GM19468 (cell line): ENCODE measurements around the gene EFNA1.
"Not testable (repeated sequence)": the region's sequence is repeated elsewhere in the genome, so short reads cannot be mapped to it uniquely, and the experiment has no call there.

Experiments
- ATAC-seq: cut with Tn5 transposase; IDR thresholded peaks from one replicate; pipeline ENCODE4 v1.9.1; 2021; ENCODE audit warnings: mild to moderate bottlenecking, moderate library complexity, moderate number of reproducible peaks; ENCODE audit not compliant: unreplicated experiment; ENCODE audit errors: extremely low read depth

EFNA1 gene

DNA sequence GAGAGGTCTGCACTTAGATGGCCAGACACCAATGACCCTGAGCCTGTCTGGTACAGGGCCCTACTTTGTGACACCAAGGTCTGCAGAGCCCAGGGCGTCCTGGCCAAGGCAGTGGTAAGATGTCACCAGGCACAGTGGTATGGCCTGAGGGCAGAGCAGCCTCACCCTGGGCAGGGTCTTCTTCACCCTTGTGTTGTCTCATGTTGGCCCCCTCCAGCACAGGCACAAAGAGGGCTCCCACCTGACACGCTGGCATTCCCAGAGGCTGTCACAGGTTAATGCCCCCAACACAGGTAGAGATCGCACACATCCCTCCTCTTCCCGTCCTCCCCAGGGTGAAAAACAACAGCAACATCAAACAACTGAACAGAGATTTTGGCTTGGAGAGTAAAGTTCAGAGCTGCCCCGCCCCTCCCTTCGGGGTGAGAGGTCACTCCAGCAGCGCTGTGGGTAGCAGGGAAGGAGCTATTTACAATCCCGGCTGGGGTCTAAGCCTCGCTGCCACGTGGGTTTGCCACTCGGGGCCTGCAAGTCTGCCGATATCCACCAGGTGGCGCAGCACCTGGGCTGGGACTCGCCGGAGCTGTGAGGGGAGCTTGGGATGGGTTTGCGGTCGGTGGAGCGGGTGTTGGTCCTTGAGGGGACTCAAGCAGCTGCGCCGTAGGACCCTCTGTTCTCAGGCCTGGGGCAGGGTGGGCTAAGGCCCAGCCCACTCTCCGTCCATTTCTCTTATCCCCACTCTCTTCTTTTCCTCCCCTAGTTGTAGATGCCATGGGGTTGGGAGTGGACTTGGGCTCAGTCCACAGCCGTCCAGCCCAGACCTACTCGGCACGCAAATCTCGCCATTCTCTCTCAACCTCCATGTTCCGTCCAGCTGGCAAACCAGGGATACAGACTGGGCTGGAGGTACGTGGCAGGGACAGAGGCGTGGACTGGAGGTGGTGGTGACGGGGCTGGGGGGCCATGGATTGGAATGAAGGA lies 36.3 kb upstream of the EFNA1 start:
- ATAC-seq: no peak

DNA sequence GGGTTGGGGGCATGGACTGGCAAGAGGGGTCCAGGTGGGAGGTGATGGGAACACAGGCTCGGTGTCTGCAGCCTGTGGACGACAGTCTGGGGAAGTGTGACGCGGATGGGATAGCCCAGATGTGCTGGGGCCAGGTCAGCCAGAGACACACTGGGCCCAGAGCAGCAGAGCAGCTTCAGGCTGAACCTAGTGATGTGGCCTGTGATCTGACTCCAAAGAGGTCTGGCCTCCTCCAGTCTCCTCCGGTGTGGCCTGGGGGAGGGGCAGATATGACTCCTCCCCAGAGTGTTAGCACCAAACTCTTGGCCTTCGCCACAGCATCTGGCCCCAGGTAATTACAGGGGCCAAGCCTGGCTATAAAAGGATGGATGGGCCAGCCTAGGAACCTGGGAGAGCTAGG lies 35.5 kb upstream of the EFNA1 start:
- no peak for ATAC-seq

DNA sequence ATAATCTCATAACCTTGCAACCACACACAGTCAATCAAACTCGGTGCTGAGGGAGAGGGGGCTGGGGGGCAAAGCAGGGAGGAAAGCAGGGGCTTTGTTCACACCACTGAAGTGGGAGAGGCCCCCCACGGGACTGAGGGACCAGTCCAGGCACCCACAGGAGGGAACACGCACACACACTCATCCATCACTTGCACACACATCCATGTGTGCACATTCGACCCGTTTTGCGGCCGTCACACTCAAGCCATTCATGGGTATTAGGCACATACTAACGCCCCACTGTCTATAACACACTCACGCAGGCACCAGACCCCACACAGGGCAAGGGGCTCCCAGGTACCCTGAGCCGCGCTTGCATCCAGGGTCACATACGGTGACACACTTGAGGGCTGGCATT lies 35.0 kb upstream of the EFNA1 start:
- ATAC-seq: no peak

DNA sequence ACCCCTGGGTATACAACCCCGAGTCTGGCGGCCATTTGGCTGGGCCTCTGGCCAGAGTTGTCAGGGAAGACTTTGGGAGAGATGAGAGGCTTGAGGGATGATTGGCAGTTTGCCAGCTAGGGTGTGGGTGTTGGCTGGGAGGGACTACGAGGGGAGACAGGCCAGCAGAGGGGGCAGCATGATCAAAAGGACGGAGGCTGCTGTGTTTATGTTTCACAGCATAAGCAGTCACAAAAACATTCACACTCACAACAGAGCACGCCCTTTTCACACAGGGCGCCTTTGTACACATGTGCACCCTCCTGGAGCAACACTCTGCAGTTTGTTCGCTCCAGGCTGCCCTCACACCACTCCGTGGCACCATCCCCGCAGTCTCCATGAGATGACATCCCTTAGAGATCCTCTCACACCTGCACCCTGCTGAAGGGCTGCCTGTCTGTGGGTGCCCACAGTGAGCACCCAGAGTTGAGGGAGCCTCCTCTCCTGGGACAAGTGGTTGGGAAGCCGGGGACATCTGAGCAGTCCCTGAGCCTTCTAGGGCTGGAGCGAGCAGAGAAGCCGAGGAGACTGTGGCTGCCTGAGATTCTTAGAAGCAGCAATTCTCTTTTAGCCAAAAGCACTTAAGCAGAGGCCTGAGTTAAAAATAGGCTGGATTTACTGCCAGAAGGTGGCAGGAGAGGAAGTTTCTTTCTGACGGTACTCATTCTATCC lies 33.6 kb upstream of the EFNA1 start:
- ATAC-seq: no peak

DNA sequence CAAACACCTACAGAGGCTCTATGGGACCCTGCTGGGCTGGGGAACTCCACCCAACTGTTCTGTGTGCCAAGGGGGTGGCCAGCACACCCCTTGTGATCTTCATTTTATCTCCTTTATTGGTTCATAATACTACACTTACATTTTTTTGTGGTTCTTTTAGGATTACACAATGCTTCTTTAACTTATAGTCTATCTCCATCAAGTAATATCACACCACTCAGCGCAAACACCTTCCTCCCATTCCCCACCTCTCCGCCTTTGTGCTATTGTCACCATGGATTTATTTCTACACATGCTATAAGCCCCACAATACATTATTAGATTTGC lies 33.1 kb upstream of the EFNA1 start:
- no peak for ATAC-seq

DNA sequence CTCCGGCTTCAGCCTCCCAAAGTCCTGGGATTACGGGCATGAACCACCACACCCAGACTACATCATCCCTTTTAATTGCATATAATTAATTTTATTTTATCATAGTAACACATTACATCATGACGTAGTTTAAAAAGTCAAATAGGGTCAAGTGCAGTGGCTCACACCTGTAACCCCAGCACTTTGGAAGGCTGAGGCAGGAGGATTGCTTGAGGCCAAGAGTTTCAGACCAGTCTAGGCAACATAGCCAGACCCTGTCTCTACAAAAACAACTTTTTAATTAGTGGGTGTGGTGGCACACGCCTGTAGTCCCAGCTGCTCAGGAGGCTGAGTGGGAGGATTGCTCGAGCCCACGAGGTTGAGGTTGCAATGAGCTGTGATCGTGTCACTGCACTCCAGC lies 28.3 kb upstream of the EFNA1 start:
- no peak for ATAC-seq

DNA sequence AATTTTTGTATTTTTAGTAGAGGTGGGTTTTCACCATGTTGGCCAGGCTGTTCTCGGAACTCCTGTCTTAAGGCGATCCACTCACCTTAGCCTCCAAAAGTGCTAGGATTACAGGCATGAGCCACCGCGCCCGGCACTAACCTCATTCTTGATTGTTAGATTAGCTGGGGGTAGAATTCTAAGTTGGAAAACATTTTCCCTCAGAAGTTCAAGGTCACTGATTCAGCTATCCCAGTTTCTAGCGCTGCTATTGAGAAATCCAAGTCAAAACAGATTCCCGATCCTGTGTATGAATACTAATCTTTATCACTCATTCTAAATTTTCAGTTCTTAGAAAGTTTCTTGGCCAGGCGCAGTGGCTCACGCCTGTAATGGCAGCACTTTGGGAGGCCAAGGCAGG lies 24.4 kb upstream of the EFNA1 start:
- no peak for ATAC-seq

DNA sequence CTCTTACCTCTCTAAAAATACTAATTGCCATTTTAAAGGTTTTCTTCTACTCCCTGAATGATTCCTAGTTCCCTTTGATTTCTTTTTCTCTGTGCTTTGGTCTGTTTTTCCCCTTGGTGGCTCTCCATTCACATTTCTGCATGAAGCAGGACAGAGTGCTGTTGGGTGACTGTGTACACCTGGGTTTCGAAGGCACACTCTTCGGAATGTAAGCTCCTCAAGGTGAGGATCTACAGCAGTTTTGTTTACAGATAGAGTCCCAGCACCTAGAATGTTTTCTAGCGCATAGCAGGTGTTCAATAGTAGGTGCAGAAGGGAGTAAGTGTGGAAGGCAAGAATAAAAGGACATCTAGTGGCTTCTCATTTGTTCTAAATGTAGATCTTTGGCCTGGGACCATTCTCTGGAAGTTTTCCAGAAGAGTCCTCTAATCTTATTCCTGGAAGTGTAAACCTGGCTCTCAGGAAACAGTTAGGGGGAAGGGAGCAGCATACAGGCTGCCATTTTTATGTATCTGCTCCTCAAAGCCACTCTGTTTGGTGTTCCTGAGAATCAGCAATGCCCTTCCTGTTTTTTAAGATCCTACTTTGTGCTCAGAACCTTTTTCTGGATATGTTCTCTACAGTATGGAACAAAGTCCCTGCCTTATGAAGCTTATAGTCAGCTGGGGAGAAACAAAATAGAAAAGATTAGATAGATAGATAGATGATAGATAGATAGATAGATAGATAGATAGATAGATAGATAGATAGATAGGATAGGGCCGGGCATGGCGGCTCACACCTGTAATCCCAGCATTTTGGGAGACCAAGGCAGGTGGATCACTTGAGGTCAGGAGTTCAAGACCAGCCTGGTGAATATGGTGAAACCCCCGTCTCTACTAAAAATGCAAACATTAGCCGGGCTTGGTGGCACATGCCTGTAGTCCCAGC lies 22.8 kb upstream of the EFNA1 start:
- no peak for ATAC-seq

DNA sequence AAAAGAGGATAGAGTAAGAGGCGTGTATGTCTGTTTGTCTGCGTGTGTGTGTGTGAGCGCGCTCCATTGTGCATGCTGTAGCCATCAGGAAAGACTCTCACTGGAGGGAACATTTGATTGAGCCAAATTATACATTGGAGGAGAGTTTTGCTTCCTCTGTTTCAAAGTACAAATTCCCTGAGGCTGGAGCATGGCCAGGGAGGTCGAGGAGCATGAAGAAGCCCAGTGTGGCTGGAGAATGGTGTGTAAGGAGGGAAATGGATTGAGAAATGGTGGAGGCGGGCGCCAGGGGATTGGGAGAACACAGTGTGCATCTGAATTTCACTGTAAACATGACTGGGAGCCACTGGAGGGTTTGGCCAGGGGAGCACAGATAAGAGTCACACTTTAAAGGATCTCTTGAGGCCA lies 22.1 kb upstream of the EFNA1 start:
- no peak for ATAC-seq

DNA sequence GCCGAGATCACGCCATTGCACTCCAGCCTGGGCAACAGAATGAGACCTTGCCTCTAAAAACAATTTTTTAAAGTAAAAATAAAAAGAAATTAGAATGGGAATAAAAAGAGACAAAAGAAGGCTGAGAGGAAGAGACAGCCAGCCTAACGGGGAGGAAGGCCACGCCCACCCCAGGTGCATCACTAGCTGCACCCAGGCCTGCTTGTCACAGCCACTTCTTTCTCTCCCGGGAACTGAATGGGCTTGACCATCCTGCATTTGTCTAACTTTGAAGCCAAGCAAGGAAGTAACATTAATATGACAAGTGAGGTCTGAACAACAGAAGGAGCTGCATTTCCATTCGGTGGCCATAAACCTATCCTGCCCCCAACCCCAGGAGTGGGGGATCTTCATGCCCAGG lies 20.8 kb upstream of the EFNA1 start:
- ATAC-seq: no peak

DNA sequence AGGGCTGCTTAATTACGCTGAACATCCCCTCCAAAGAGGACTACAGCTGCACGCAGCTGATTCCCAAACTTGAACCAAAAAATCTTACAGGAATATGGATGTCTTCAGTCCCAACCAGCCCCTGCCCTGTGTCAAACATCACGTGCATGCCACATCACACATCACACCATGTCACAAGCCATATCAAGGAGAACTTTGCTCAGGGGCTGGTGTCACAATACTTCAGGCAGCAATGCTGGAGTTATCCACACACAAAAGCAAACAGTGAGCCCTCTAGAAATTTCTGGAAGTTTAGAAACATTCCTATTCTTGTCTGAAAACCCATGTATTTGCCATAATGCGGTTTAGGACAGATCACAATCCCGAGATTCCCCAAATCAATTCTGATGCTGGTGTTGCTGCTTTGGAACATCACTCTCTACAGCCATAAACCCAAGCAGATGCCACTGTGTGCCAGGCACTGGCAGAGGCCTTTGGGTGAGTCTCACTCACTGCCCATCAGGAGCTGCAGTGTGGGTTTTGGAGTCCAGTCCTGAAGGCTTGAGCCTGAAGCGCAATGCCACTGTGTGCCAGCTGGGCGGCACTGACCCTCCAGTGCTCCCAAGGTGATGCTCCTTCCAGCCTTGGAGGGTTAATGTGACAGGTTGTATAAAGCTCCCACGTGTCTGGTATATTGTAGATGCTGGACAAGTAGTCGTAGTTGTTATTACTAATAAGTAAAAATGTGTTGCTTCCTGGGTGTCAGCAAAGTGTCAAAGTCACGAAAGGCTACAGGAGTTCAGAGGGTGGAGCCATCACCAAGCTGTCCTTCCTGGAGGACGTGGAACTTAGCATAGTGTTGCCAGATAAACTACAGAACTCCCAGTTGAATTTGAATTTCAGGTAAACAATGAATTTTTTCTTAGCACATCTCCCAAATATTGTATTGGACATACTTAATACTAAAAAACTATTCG lies 20.1 kb upstream of the EFNA1 start:
- no peak for ATAC-seq

DNA sequence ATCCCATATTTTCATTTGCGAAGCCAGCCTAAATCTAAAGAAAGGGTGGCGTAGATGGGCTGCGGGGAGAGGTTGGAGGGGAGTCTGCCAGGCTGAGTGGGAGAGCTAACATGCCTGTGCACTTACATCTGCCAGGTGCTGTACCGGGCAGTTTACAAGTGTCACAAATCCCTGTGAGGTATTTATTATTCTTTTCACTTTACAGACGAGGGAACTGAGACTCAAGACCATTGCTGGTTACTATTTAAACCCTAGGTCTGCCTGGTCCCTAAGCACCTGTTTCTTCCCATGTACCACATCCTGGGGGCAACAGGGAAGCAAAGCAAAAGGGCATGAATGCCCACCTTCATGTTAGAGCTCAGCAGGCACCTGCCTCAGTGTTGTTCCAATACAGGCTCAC lies 19.4 kb upstream of the EFNA1 start:
- no peak for ATAC-seq

DNA sequence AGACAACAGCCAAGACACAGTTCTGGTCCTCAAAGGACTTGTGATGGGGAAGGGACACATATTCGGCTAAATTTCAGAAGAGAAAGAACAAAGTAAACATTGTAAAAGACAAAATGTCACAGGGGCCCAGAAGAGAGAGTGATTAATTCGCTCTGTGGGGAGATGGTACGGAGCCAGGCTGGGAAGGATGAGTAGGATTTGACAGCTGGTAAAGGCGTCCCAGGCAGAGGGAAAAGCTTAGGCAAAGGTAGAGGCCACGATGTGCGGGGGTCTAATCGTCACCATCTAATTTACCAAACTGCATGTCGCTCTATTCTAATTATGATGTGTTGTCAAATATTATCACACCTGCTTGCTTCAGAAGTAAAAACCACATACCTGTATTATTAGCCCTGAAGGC lies 17.3 kb upstream of the EFNA1 start:
- ATAC-seq: no peak

DNA sequence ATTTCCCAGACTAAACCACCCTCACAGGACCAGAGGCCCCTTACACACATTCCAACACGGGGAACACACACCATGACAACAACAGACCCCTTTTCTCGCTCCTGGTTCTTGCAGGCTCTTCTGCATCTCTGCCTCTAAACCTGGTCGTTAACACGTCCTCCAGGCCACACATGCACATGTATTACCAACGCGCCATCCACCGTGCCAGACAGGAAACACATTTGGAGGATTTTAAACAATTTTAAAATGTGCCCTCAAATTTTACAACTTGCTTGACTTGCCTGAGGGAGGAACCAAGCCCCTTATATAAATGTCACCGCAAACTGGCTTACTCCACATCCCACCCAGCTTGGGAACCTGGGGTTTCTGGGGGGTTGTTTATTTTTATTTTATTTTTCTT lies 16.9 kb upstream of the EFNA1 start:
- ATAC-seq: no peak

DNA sequence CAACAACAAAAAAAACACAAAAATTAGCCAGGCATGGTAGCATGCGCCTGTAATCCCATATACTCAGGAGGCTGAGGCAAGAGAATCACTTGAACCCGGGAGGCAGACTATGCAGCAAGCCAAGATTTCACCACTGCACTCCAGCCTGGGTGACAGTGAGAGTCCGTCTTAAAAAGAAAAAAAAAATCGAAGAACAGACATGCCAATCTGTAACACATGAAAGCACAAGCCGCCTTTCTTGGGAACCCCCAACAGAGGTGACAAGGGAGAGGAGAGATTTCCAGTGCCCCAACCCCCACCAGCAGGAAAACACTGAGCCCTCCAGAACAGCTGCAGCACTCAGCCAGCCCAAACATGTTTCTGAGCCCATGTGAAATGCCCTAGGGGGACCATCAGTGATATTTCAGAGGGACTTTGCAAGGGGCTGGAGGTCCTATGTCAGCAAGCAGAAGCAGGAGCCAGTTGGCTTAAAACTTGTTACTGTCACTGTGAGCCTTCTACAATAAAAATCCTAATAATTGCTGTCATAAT lies 14.2 kb upstream of the EFNA1 start:
- no peak for ATAC-seq

DNA sequence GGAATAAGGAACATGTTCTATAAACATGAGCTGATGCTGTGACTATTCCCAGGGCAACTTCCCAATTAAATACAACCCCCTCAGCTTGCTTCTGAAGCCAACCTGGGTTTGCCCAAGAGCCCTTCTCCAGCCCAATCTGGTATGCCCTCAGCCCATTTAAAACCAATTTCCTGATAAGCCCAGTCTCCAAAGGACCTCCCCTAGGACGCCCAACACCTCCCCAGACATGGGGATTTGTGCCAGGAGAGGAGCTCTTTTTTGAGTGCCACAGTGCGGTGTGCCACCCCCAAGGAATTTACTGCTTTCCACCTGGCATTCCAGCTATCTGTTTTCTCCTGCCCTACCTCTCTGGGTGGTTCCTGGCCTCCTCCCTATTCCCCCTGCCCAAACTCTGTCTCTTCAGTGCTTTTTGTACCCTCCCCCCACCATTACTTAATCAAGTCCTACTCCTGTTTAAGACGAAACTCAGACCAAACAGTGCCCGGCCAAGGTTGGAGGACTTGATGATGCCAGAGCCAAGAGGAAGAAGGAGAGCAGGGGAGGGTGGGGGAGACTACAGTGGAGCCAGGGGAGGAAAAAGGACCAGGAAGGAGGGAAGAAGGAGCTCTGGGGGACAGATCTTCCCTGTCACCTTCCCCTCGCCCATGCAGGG lies 11.4 kb upstream of the EFNA1 start:
- ATAC-seq: no peak

DNA sequence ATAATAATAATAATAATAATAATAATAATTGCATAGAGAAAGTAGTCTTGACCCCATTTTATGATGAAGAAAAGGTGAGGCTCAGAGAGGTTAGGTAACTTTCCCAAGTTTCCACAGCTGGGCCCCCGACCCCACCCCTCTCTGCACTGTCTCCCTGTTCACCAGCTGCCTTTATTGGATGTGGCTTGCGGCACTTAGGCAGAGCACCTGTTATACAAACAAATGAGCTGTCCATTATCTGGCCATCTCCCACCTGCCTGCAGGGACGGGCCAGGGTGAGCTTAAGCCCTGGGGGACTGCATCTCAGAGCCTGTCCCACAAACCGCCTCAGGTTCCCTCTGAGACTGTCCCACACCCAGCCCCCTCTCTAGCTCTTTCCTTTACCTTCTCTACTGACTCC lies 10.1 kb upstream of the EFNA1 start:
- no peak for ATAC-seq

DNA sequence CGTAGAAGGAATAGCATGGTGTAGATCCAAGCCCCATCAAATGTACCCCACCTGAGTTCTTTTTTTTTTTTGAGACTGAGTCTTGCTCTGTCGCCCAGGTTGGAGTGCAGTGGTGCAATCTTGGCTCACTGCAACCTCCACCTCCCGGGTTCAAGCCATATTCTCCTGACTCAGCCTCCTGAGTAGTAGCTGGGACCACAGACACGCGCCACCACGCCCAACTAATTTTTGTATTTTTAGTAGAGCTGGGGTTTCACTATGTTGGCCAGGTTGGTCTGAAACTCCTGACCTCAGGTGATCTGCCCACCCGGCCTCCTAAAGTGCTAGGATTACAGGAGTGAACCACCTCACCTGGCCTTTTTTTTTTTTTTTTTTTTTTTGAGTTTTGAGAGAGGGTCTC lies 9.6 kb upstream of the EFNA1 start:
- not testable (repeated sequence) for ATAC-seq

DNA sequence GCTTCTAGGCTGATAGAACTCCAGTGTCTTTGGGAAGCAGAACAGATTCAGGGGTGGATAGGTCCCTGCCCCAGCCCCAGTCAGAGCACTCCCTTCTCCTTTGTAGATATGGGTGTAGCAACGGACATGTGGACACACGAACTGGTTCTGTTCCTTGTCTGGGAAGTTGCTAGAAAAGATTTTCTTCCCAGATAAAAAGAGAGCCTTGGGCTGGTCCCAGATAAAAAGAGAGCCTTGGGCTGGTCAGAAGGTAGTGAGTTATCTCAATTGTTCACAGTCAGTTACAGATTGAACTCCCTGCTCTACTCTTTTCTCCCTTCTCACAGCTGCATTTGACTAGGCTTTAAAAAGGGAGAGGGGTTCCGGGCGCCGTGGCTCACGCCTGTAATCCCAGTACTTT lies 7.4 kb upstream of the EFNA1 start:
- no peak for ATAC-seq
